ENCODE data around the gene FUT6.
"Not testable (repeated sequence)": the region's sequence is repeated elsewhere in the genome, so short reads cannot be mapped to it uniquely, and the experiment has no call there.

FUT6 gene

GRCh38 chr19:5857203-5858081 lies 17.9 kb upstream of the FUT6 start:
- no peak for DNase-seq (ENCODE audit: low read depth, low spot score)
- ChIA-PET CTCF (no interaction called here), POLR2A (no interaction called here)
- no peak for TF ChIP-seq CTCF (IDR thresholded peaks at IDR 0.05; ENCODE audit: insufficient read depth, low read length, missing control alignments)
- no peak overlapping the region for H3K4me3 ChIP-seq (ENCODE audit: low read depth, low read length)

GRCh38 chr19:5855151-5855550 lies 15.6 kb upstream of the FUT6 start:
- DNase-seq (ENCODE audit: low read depth, low spot score); POLR2A ChIA-PET; H3K4me3 ChIP-seq (ENCODE audit: low read depth, low read length); CTCF ChIA-PET: not testable (repeated sequence)

GRCh38 chr19:5854121-5854520 lies 14.6 kb upstream of the FUT6 start:
- DNase-seq (ENCODE audit: low read depth, low spot score); CTCF ChIA-PET; H3K4me3 ChIP-seq (ENCODE audit: low read depth, low read length); POLR2A ChIA-PET: not testable (repeated sequence)

- ChIA-PET CTCF (interaction anchor here (1.6 to 1.9 kb wide), 2 partner anchors 43 to 47 kb away, joined by 4 to 6 read pairs; partner anchors contain the start of gene NRTN), POLR2A (interaction anchor here (1.0 kb wide), 1 partner anchor 23 kb away, joined by 7 read pairs; no protein-coding TSS in a partner anchor)
- no peak for DNase-seq (ENCODE audit: low read depth, low spot score)
- no peak within 1 kb of the TSS for H3K4me3 ChIP-seq (ENCODE audit: low read depth, low read length)
- no peak for TF ChIP-seq CTCF (IDR thresholded peaks at IDR 0.05; ENCODE audit: insufficient read depth, low read length, missing control alignments)
Observed at GRCh38 chr19:5851302-5851701, 11.8 kb upstream of the FUT6 start, which contains the start of gene FUT3. TSS of gene FUT3 (minus strand) at chr19:5851449.

- no peak for TF ChIP-seq CTCF (IDR thresholded peaks at IDR 0.05; ENCODE audit: insufficient read depth, low read length, missing control alignments)
- no peak overlapping the region for H3K4me3 ChIP-seq (ENCODE audit: low read depth, low read length)
- ChIA-PET CTCF (interaction anchor here (1.6 to 1.9 kb wide), 2 partner anchors 42 to 47 kb away, joined by 4 to 6 read pairs; partner anchors contain the start of gene NRTN), POLR2A (interaction anchor here (1.0 kb wide), 1 partner anchor 23 kb away, joined by 7 read pairs; no protein-coding TSS in a partner anchor)
- no peak for DNase-seq (ENCODE audit: low read depth, low spot score)
Observed at GRCh38 chr19:5850743-5851293, 11.3 kb upstream of the FUT6 start.

GRCh38 chr19:5850189-5850588 lies 10.7 kb upstream of the FUT6 start:
- CTCF ChIA-PET = interaction anchor here (1.6 to 1.9 kb wide), 2 partner anchors 42 to 46 kb away, joined by 4 to 6 read pairs; partner anchors contain the start of gene NRTN
- DNase-seq (ENCODE audit: low read depth, low spot score) = no peak
- TF ChIP-seq CTCF (IDR thresholded peaks at IDR 0.05; ENCODE audit: insufficient read depth, low read length, missing control alignments) = no peak
- no peak overlapping the region for H3K4me3 ChIP-seq (ENCODE audit: low read depth, low read length)
- POLR2A ChIA-PET = interaction anchor here (1.0 kb wide), 1 partner anchor 22 kb away, joined by 7 read pairs; no protein-coding TSS in a partner anchor

GRCh38 chr19:5848621-5849020 lies 9.1 kb upstream of the FUT6 start:
- H3K4me3 ChIP-seq (ENCODE audit: low read depth, low read length); POLR2A ChIA-PET; DNase-seq (ENCODE audit: low read depth, low spot score); CTCF ChIA-PET: not testable (repeated sequence)

- CTCF ChIA-PET, POLR2A ChIA-PET: not testable (repeated sequence)
Observed at GRCh38 chr19:5847846-5848245, 8.3 kb upstream of the FUT6 start.

More at GRCh38 chr19:5847846-5848245, 8.3 kb upstream of the FUT6 start:
- H3K4me3 ChIP-seq (ENCODE audit: low read depth, low read length); DNase-seq (ENCODE audit: low read depth, low spot score): not testable (repeated sequence)

All from AG04449 (cell line).